Epithelial cell of esophagus (primary cell): ENCODE measurements around the gene SHANK2.

ENCODE experiments used
- DNase-seq: peaks from one replicate; pipeline ENCODE4 v3.0.0; 2010; ENCODE audit warnings: low read depth
- H3K4me3 ChIP-seq: 2 replicates; pipeline ENCODE4 v1.5.1; 2011; ENCODE audit warnings: mild to moderate bottlenecking, low read length, control low read depth
- TF ChIP-seq, protein P1 (sequence below): IDR thresholded peaks from 2 replicates; pipeline ENCODE4 v1.5.1; 2011; ENCODE audit warnings: low read depth, mild to moderate bottlenecking, low read length, control low read depth, inconsistent platforms; ENCODE audit not compliant: insufficient read depth; ENCODE audit errors: missing control alignments

The SHANK2 gene

DNA sequence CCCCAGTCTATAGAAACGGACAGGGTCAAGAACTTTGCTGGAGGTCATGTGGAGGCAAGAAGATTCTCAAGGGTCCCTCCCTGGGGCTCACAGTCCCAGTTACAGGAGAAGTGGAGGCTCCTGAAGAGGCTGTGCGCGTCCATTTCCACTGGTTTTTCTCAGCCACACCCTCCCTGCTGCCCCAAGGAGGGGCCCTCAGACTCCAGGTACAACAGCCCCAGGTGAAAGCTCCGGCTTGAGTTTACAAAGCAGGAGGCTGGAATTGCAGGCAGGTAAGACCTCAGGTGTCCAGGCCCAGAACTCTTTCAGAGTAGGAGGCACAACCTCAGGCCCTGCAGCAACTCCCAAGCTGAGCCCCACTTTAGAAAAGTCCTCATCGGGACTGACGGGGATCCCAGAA, 3.1 kb downstream of the SHANK2 start:
- no peak overlapping the region for H3K4me3 ChIP-seq
- no peak for DNase-seq
- TF ChIP-seq, protein P1, sequence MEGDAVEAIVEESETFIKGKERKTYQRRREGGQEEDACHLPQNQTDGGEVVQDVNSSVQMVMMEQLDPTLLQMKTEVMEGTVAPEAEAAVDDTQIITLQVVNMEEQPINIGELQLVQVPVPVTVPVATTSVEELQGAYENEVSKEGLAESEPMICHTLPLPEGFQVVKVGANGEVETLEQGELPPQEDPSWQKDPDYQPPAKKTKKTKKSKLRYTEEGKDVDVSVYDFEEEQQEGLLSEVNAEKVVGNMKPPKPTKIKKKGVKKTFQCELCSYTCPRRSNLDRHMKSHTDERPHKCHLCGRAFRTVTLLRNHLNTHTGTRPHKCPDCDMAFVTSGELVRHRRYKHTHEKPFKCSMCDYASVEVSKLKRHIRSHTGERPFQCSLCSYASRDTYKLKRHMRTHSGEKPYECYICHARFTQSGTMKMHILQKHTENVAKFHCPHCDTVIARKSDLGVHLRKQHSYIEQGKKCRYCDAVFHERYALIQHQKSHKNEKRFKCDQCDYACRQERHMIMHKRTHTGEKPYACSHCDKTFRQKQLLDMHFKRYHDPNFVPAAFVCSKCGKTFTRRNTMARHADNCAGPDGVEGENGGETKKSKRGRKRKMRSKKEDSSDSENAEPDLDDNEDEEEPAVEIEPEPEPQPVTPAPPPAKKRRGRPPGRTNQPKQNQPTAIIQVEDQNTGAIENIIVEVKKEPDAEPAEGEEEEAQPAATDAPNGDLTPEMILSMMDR, result no peak

DNA sequence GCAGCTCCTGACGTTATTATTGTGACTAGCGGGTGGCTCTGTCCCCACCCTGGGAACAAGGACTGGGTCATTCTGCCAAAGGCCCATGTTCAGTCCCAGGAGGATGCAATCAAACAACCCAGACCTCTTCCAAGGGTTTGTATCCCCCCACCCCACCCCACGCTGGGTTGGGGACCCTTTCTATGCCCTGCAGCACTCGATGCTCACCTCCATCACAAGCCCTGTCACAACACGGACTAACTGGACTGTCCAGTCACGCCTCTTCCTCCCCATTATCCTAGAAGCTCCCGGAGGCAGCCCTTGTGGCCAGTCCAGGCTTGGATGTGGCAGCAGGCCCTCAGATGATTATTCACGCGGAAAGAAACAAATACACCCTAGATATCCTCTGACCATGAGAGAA, 3.7 kb downstream of the SHANK2 start:
- TF ChIP-seq, protein P1, result no peak
- DNase-seq, result no peak
- no peak overlapping the region for H3K4me3 ChIP-seq

DNA sequence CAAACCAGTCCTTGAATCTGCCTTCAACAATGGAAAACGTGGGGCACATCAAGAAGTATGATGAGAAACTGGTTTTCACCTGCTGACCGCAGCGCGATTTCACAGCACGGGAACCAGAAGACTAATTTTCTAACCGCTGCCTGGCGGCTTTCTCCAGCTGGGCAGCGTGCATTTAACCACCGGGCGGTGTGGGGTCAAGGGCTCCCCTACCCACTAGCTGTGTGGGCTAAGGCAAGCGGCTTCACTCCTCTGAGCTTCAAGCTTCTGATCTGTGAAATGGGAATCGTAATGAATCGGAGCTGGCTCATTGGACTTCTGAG, 4.2 kb downstream of the SHANK2 start:
- no peak for DNase-seq
- TF ChIP-seq, protein P1, result no peak
- H3K4me3 ChIP-seq, result no peak overlapping the region

DNA sequence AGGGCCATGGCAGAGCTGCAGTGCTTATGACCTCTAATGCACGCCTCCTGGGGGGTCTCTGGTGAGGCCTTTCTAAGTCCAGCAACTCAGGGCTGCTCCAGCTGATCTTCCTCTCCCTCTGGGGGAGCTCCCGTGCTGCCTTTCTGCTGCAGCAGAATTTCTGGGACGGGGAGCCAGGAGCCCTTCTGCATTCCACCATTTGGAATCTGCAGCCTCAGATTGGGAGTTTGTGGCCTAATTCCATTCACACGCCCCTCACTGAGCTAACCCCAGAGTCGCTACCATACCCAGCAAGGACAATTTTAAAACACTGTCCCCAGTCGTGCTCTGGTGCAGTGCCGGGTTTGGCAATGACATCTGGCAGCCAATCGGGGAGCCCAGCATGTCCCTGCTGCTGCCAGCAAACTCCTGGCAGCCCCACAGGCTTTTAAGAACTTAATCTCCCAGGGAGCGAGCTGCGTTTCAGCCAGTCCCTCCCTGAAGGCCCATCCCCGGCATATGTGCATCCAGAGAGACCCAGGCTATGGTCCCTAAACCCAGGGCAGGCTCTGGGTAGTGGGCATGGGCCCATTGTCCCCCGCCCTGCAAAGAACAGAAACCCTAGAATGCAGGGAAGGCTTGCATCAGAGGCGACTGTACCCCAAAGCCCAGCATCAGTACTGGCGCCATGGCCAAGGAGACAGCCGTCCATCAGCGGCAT, 4.7 kb downstream of the SHANK2 start:
- no peak overlapping the region for H3K4me3 ChIP-seq
- no peak for DNase-seq
- TF ChIP-seq, protein P1, result no peak

DNA sequence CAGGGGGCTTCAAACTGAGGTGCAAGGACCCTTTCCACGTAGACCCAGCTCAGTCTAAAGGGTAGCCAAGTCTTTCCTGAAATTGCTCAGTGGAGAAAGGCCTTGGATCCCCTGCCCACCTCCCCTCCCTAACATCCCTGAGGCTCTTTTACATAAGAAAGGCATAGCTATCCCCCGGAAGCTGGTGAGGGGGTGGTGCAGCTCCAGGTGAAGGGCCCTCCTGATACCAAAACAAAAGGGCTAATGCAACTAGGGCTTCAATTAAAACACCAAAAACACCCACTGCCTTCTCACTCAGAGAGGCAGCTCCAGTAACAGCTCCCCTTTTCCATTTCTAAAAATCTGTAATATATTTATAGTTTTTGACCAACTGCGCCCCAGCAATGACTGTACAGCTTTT, 5.8 kb downstream of the SHANK2 start:
- TF ChIP-seq, protein P1, result no peak
- DNase-seq, result no peak
- no peak overlapping the region for H3K4me3 ChIP-seq

DNA sequence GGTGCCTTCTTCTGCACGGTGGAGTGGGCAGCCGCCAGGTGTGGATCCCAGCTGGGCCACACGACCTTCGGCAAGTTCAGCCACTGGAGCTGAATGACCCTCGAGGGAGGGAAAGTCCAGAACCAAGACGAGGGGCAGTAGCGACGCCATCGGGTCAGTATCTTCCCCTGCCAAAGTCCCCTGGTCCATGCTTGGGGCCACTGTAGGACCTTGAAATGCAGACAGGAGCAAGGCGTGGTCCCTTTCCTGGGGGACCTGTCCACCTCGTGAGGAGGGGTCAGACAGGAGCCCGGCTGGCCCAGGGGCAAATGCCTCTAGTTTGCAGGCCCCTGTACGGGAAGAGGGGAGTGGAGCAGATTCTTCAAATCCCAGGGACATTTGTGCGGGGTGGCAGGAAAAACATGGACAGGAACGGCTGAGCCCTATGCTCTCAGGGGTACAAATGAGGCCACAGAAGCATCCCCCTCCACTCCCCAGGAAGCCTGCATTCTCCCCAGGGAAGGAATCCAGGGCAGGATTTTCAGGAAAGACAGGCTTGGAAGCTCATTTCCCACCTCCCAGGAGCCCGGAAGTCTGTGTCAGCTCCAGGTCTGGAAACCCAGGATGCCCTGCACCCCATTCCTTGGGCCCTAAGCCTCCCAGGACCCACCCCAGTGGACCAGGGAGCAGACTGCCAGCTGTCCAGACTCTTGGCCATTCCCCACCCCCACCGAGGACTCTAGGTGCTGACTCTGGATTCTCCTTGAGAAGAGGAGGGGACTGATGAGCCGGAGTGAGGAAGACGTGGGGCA, 6.6 kb downstream of the SHANK2 start:
- no peak for DNase-seq
- TF ChIP-seq, protein P1, result no peak
- no peak overlapping the region for H3K4me3 ChIP-seq
